Activated naive CD8-positive, alpha-beta T cell treated with anti-CD3 and anti-CD28 coated beads, Interleukin-2, amount 50 U/mL, for 24 hours (primary cell): ENCODE data around the gene ULK3.

Experiments
- ATAC-seq: fragments of 150-1000 bp; cut with Tn5 transposase; one replicate; pipeline ENCODE4 v1.10.0; 2021
- DNase-seq: peaks from one replicate; pipeline ENCODE4 v3.0.0; 2021
- H3K27ac Mint-ChIP-seq: one replicate; pipeline ENCODE4 v1.8.0; 2021; ENCODE audit warnings: mild to moderate bottlenecking, mixed read lengths
- H3K27me3 Mint-ChIP-seq: one replicate; pipeline ENCODE4 v1.8.0; 2021; ENCODE audit warnings: mixed read lengths
- H3K36me3 Mint-ChIP-seq: one replicate; pipeline ENCODE4 v1.8.0; 2021; ENCODE audit warnings: low read depth, mixed read lengths
- H3K4me1 Mint-ChIP-seq: one replicate; pipeline ENCODE4 v1.8.0; 2021; ENCODE audit warnings: mixed read lengths
- H3K4me3 Mint-ChIP-seq: one replicate; pipeline ENCODE4 v1.8.0; 2021; ENCODE audit warnings: mild to moderate bottlenecking, moderate library complexity, mixed read lengths
- H3K9me3 Mint-ChIP-seq: one replicate; pipeline ENCODE4 v1.8.0; 2021; ENCODE audit warnings: mixed read lengths

ULK3 gene

GRCh38 chr15:74787251-74788041 lies 55.5 kb downstream of the ULK3 start:
- H3K9me3 Mint-ChIP-seq = no peaks in the 10 kb centered on the region
- ATAC-seq = peak; percentile 70
- peak; percentile 92 for DNase-seq
- H3K27ac Mint-ChIP-seq = peak overlapping the region; percentile 99
- H3K27me3 Mint-ChIP-seq = no peaks in the 10 kb centered on the region
- peaks cover 67% of the 10 kb centered on the region for H3K36me3 Mint-ChIP-seq
- peak overlapping the region; percentile 95 for H3K4me3 Mint-ChIP-seq
- H3K4me1 Mint-ChIP-seq = peaks cover 73% of the 10 kb centered on the region

DNA sequence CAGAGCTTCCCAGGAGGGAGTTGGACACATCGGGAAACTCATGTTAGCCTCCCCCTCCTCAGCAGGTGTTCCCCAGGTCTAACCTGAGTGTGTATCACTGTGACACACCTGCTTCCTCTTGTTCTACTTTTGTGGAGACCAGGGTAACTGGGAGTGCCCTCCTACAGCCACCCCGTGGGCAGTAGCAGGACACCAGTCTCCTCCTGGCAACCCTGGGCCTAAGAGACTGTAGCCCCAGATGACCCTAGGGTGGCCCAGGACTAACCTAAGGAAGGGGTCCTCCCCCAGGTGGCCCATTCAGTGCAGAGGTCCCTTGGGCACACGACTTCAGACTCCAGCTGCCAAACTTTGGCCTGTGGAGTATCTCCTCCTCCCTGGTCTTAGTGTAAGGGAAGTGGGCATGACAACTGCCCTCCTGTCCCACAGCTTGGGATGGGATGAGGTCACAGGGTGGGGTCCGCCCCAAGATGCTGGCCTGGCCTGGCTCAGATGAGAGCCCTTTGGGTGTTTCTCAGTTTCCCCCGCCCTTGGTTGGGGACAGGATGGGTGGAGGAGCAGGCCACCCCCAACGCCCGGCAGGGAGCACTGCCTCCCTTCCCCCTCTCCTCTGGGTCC lies 56.3 kb downstream of the ULK3 start:
- Mint-ChIP-seq H3K36me3 (peaks cover 62% of the 10 kb centered on the region), H3K27me3 (no peaks in the 10 kb centered on the region), H3K4me1 (peaks cover 66% of the 10 kb centered on the region), H3K4me3 (peak overlapping the region; percentile 95), H3K9me3 (no peaks in the 10 kb centered on the region), H3K27ac (peak overlapping the region; percentile 99)
- ATAC-seq (no peak), DNase-seq (peak; percentile 43)
